ENCODE measurements around the gene MBNL1.

MBNL1 gene

DNA sequence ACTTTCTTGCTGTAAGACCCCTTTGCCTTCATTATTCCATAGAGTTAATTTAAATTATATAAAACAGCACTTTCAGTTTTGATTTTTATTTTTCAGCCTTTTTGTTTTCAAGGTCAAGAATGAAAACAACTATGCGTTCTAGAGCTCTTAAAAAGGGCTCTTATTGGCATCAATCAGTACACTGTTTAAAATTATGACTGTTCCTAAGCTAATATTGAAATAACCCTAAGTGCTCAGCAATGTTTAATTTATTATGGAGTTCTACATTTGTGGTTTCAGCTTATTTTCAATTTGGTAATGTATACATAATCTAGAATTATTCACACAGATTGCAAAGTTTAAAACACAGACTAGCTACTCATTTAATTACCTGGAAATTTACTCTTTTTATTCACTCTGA lies 179.4 kb downstream of the MBNL1 start:
- H3K9me3 ChIP-seq (replicated peaks; ENCODE audit: insufficient read depth, low read length), result no peaks in the 10 kb centered on the region
- H3K9ac ChIP-seq (ENCODE audit: low read length), result no peak overlapping the region
- no peaks in the 10 kb centered on the region for H3K4me1 ChIP-seq (ENCODE audit: low read length)
- H3K4me3 ChIP-seq (ENCODE audit: low read length), result no peak overlapping the region
- no peak for DNase-seq
- TF ChIP-seq EZH2 (optimal IDR thresholded peaks at IDR 0.05; ENCODE audit: low read depth, low read length), result no peak
- TF ChIP-seq, protein P1, sequence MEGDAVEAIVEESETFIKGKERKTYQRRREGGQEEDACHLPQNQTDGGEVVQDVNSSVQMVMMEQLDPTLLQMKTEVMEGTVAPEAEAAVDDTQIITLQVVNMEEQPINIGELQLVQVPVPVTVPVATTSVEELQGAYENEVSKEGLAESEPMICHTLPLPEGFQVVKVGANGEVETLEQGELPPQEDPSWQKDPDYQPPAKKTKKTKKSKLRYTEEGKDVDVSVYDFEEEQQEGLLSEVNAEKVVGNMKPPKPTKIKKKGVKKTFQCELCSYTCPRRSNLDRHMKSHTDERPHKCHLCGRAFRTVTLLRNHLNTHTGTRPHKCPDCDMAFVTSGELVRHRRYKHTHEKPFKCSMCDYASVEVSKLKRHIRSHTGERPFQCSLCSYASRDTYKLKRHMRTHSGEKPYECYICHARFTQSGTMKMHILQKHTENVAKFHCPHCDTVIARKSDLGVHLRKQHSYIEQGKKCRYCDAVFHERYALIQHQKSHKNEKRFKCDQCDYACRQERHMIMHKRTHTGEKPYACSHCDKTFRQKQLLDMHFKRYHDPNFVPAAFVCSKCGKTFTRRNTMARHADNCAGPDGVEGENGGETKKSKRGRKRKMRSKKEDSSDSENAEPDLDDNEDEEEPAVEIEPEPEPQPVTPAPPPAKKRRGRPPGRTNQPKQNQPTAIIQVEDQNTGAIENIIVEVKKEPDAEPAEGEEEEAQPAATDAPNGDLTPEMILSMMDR (IDR thresholded peaks at IDR 0.05; ENCODE audit: low read length), result no peak
- TF ChIP-seq EZH2phosphoT487 (IDR thresholded peaks at IDR 0.05; ENCODE audit: low read length), result no peak
- H3K27me3 ChIP-seq (replicated peaks; ENCODE audit: insufficient read depth, low read length), result no peaks in the 10 kb centered on the region
- no peaks in the 10 kb centered on the region for H3K9me2 ChIP-seq (replicated peaks; ENCODE audit: insufficient read depth, low read length)
- peaks cover 28% of the 10 kb centered on the region for H4K20me1 ChIP-seq (ENCODE audit: insufficient read depth, low read length)
- peaks cover 5% of the 10 kb centered on the region for H3F3A ChIP-seq (ENCODE audit: insufficient read depth, low read length)
- H3K27ac ChIP-seq (ENCODE audit: low read length), result no peak overlapping the region
- H3K36me3 ChIP-seq (replicated peaks; ENCODE audit: insufficient read depth, low read length), result peaks cover 11% of the 10 kb centered on the region; the same call in 1 of the 2 replicates
- H2AFZ ChIP-seq (ENCODE audit: low read length), result no peak overlapping the region
- H3K4me2 ChIP-seq (ENCODE audit: low read depth, low read length), result no peak overlapping the region
- peaks cover 87% of the 10 kb centered on the region for H3K79me2 ChIP-seq (ENCODE audit: low read length)

DNA sequence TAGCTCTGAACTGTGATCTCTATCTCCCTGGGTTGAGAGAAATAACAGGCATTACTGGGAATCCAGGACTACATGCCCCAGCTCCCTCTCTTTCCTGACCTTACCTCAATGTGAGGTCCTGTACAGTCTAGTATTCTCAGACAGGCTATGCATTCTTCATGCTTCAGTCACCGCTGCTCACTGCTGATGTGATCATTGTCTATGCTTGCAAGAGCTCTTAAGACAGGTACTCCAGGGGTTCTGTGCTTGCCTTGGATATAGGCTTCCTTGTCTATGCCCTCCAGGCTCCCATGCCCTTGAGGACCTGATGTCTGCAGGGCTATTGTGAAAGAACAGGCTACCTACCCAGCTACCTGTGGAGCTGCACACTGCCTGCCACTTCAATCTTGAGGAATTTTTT lies 183.6 kb downstream of the MBNL1 start:
- H3K9me2 ChIP-seq (replicated peaks; ENCODE audit: insufficient read depth, low read length), result no peaks in the 10 kb centered on the region
- no peaks in the 10 kb centered on the region for H3K4me1 ChIP-seq (ENCODE audit: low read length)
- H3F3A ChIP-seq (ENCODE audit: insufficient read depth, low read length), result no peaks in the 10 kb centered on the region; the same call in 1 of the 2 replicates
- TF ChIP-seq EZH2phosphoT487 (IDR thresholded peaks at IDR 0.05; ENCODE audit: low read length) (no peak), EZH2 (optimal IDR thresholded peaks at IDR 0.05; ENCODE audit: low read depth, low read length) (no peak)
- TF ChIP-seq, protein P1 (IDR thresholded peaks at IDR 0.05; ENCODE audit: low read length), result no peak
- no peaks in the 10 kb centered on the region; the same call in 1 of the 2 replicates for H4K20me1 ChIP-seq (ENCODE audit: insufficient read depth, low read length)
- H3K9me3 ChIP-seq (replicated peaks; ENCODE audit: insufficient read depth, low read length), result no peaks in the 10 kb centered on the region
- peaks cover 62% of the 10 kb centered on the region for H3K79me2 ChIP-seq (ENCODE audit: low read length)
- peaks cover 14% of the 10 kb centered on the region for H3K36me3 ChIP-seq (replicated peaks; ENCODE audit: insufficient read depth, low read length)
- H3K9ac ChIP-seq (ENCODE audit: low read length), result no peak overlapping the region
- no peak overlapping the region for H2AFZ ChIP-seq (ENCODE audit: low read length)
- DNase-seq, result no peak
- no peak overlapping the region for H3K27ac ChIP-seq (ENCODE audit: low read length)
- H3K4me3 ChIP-seq (ENCODE audit: low read length), result no peak overlapping the region
- H3K4me2 ChIP-seq (ENCODE audit: low read depth, low read length), result no peak overlapping the region
- H3K27me3 ChIP-seq (replicated peaks; ENCODE audit: insufficient read depth, low read length), result no peaks in the 10 kb centered on the region

GRCh38 chr3:152454076-152454875 lies 185.5 kb downstream of the MBNL1 start:
- Histone ChIP-seq H3K4me2 (ENCODE audit: low read depth, low read length) (no peak overlapping the region), H3K36me3 (replicated peaks; ENCODE audit: insufficient read depth, low read length) (peaks cover 7% of the 10 kb centered on the region), H3F3A (ENCODE audit: insufficient read depth, low read length) (no peaks in the 10 kb centered on the region; the same call in 1 of the 2 replicates), H3K79me2 (ENCODE audit: low read length) (peaks cover 52% of the 10 kb centered on the region), H4K20me1 (ENCODE audit: insufficient read depth, low read length) (no peaks in the 10 kb centered on the region), H3K4me3 (ENCODE audit: low read length) (no peak overlapping the region), H3K27ac (ENCODE audit: low read length) (no peak overlapping the region), H3K4me1 (ENCODE audit: low read length) (no peaks in the 10 kb centered on the region), H3K27me3 (replicated peaks; ENCODE audit: insufficient read depth, low read length) (no peaks in the 10 kb centered on the region), H3K9me2 (replicated peaks; ENCODE audit: insufficient read depth, low read length) (no peaks in the 10 kb centered on the region), H3K9me3 (replicated peaks; ENCODE audit: insufficient read depth, low read length) (no peaks in the 10 kb centered on the region), H2AFZ (ENCODE audit: low read length) (no peak overlapping the region), H3K9ac (ENCODE audit: low read length) (no peak overlapping the region)
- no peak for DNase-seq
- TF ChIP-seq EZH2 (optimal IDR thresholded peaks at IDR 0.05; ENCODE audit: low read depth, low read length) (no peak), EZH2phosphoT487 (IDR thresholded peaks at IDR 0.05; ENCODE audit: low read length) (no peak)
- TF ChIP-seq, protein P1 (IDR thresholded peaks at IDR 0.05; ENCODE audit: low read length), result no peak
